Measurements from ENCODE around the gene TLX2.

DNA sequence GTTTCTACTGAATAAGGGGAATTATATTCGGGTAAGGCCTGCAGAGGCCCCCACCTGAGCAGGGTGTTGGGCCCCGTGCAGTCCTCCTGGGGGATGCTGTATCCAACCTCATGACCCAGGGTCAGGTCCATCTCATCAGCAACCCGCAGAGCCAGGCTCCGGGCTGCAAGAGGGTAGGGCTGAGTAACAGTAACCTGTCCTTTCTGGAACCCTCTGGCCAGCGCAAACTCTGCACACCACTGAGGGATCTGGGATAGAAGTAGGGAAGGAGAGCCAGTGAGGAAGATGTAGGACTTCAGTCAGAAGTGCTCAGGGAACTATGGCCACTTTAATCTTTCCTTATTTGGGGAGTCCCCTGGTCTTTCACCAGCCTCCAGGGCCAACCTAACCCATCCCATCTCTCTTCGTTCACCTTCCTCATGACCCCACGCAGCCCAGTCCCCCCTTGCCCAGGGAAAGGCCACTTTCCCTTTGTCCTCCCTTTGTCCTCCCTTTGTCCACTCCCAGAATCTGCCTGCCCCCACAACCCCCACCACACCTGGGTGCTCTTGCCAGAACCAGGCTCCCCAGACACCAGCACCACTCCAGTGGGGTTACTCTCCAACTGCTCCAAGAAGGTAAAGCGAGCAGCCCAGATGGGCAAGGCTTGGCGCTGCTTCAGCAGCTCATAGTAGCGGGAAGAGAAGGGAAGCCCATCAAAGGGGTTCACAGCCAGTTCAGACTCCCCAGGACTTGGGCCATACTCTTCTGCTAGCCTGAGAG, 10.9 kb downstream of the TLX2 start:
- TF ChIP-seq, protein P1, sequence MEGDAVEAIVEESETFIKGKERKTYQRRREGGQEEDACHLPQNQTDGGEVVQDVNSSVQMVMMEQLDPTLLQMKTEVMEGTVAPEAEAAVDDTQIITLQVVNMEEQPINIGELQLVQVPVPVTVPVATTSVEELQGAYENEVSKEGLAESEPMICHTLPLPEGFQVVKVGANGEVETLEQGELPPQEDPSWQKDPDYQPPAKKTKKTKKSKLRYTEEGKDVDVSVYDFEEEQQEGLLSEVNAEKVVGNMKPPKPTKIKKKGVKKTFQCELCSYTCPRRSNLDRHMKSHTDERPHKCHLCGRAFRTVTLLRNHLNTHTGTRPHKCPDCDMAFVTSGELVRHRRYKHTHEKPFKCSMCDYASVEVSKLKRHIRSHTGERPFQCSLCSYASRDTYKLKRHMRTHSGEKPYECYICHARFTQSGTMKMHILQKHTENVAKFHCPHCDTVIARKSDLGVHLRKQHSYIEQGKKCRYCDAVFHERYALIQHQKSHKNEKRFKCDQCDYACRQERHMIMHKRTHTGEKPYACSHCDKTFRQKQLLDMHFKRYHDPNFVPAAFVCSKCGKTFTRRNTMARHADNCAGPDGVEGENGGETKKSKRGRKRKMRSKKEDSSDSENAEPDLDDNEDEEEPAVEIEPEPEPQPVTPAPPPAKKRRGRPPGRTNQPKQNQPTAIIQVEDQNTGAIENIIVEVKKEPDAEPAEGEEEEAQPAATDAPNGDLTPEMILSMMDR (IDR thresholded peaks at IDR 0.05; ENCODE audit: low read length), result no peak
- no peak for TF ChIP-seq EZH2 (IDR thresholded peaks at IDR 0.05; ENCODE audit: borderline replicate concordance, low read length)
